ENCODE data around the gene MRPL51.

The MRPL51 gene

DNA sequence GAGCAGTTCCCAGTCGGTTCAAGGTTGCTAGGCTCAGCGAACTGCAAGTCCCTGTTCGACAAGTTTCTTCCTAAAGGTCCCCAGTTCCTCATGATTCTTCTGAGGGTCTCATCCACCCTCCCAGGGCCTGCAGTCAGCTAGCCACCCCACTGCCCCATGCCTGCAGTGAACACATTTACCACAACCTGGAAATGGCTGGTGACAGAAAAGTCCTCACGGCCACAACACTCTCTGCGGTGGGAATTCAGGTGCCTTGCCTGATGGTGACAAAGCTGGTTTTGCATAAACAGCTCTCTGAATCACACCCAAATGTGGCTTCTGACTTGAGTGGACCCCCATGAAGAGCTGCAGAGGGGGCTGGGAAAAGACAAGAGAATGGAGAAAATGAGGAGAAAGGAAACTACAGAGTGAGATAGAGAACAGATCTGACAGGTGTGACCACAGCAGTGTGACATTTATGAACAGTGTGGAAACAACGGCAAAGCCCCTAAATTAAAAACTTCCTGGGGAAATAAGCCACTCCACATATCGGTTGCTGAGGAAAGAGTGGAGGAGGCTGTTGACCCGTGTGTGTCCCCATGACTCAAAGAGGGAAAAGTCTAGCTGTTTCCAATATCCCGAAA, 49.6 kb downstream of the MRPL51 start:
- no peak for DNase-seq (ENCODE audit: low read depth)
- TF ChIP-seq, protein P1, sequence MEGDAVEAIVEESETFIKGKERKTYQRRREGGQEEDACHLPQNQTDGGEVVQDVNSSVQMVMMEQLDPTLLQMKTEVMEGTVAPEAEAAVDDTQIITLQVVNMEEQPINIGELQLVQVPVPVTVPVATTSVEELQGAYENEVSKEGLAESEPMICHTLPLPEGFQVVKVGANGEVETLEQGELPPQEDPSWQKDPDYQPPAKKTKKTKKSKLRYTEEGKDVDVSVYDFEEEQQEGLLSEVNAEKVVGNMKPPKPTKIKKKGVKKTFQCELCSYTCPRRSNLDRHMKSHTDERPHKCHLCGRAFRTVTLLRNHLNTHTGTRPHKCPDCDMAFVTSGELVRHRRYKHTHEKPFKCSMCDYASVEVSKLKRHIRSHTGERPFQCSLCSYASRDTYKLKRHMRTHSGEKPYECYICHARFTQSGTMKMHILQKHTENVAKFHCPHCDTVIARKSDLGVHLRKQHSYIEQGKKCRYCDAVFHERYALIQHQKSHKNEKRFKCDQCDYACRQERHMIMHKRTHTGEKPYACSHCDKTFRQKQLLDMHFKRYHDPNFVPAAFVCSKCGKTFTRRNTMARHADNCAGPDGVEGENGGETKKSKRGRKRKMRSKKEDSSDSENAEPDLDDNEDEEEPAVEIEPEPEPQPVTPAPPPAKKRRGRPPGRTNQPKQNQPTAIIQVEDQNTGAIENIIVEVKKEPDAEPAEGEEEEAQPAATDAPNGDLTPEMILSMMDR (conservative IDR thresholded peaks at IDR 0.05; ENCODE audit: control insufficient read depth, insufficient read depth, low read depth, low read length), result no peak
- no peak overlapping the region for H3K4me3 ChIP-seq (ENCODE audit: control insufficient read depth, low read depth, low read length)

DNA sequence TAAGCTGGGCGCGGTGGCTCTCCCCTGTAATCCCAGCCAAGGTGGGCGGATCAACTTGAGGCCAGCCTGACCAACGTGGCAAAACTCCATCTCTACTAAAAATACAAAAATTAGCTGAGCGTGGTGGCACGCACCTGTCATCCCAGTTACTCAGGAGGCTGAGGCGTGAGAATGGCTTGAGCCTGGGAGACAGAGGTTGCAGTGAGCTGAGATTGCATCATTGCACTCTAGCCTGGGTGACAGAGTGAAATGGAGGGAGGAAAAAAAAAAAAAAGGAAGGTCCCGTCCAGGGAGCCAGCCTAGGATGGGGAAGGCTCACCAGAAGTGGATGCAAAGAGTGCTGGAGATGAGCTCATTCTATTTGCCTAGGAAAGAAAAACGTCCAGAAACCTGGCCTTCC, 50.2 kb downstream of the MRPL51 start:
- TF ChIP-seq, protein P1 (conservative IDR thresholded peaks at IDR 0.05; ENCODE audit: control insufficient read depth, insufficient read depth, low read depth, low read length), result no peak
- DNase-seq (ENCODE audit: low read depth), result no peak

More for the DNA sequence above, 50.2 kb downstream of the MRPL51 start:
- H3K4me3 ChIP-seq (ENCODE audit: control insufficient read depth, low read depth, low read length), result no peak overlapping the region

All from fibroblast of mammary gland (primary cell).